Fibroblast of pulmonary artery (primary cell): ENCODE measurements around the gene FRMPD4.

ENCODE experiments used
- DNase-seq: peaks from one replicate; pipeline ENCODE4 v3.0.0-alpha.2; 2010; ENCODE audit warnings: low read depth
- H3K4me3 ChIP-seq: replicated peaks from 2 replicates; pipeline ENCODE4 v1.5.1; 2011; ENCODE audit warnings: low read depth, mild to moderate bottlenecking, control low read depth, low read length, moderate library complexity
- TF ChIP-seq, protein P1 (sequence below): IDR thresholded peaks from 2 replicates; pipeline ENCODE4 v1.5.1; 2011; ENCODE audit warnings: mild to moderate bottlenecking, control low read depth, low read length, inconsistent platforms; ENCODE audit errors: missing control alignments

The FRMPD4 gene

DNA sequence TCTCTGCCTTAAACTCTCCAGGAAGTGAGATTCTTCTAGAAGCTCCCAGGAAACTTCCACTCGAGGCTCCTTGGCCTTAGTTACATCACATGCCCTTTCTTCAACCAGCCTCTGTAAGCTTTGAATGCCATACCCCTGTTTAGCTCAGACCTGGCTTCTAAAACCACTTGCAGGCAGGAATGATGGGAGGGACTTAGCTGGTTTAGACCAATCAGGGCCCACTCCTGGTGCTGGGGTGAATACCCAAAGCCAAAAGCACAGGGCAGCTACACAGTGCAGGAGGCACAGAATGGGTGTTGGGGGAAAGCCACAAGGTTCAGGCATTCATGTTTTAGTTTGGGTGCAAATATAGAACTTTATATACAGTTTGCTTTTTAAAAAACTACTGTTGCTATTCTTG, 296.2 kb downstream of the FRMPD4 start:
- TF ChIP-seq, protein P1, sequence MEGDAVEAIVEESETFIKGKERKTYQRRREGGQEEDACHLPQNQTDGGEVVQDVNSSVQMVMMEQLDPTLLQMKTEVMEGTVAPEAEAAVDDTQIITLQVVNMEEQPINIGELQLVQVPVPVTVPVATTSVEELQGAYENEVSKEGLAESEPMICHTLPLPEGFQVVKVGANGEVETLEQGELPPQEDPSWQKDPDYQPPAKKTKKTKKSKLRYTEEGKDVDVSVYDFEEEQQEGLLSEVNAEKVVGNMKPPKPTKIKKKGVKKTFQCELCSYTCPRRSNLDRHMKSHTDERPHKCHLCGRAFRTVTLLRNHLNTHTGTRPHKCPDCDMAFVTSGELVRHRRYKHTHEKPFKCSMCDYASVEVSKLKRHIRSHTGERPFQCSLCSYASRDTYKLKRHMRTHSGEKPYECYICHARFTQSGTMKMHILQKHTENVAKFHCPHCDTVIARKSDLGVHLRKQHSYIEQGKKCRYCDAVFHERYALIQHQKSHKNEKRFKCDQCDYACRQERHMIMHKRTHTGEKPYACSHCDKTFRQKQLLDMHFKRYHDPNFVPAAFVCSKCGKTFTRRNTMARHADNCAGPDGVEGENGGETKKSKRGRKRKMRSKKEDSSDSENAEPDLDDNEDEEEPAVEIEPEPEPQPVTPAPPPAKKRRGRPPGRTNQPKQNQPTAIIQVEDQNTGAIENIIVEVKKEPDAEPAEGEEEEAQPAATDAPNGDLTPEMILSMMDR, result no peak
- no peak for DNase-seq
- no peak overlapping the region for H3K4me3 ChIP-seq

- no peak for DNase-seq
- TF ChIP-seq, protein P1, result no peak
- no peak overlapping the region for H3K4me3 ChIP-seq
Observed at GRCh38 chrX:12439416-12439815, 301.1 kb downstream of the FRMPD4 start.

GRCh38 chrX:12440246-12440645, 302.0 kb downstream of the FRMPD4 start:
- no peak for DNase-seq
- TF ChIP-seq, protein P1, result no peak
- no peak overlapping the region for H3K4me3 ChIP-seq

DNA sequence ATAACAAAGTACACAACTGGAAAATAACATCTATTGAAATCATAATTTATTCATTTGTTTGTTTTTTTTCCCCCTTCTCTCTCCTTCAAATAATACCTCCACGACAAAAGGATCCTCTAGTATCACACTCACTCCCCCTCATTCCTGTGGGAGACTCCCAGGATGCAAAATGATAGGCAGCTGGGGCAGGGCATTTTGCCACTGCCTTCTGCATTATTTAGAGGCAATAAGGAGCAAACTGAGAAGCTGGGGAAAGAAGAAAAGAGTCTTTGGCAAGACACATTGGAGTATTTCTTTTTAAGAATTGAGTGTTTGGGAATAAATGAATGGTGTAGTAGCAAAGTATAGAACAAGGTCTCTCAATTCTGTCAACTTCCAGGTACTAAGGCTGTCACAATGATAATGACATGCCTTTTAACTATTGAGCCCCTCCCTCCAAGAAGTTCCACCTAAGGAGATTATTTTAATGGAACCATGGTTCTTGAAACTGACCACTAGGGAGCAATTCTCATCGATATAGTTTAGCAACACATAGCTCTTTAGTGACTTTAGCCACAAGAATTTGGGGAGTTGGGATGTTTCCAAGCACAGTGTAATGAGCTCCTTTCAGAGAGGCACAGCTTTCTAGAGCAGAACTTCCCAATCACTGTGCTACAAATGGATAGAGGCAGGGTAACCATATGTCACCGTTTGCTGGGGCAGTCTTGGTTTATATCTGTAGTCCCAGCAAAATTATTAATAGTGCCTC, 303.3 kb downstream of the FRMPD4 start:
- no peak overlapping the region for H3K4me3 ChIP-seq
- DNase-seq, result peak; percentile 85
- TF ChIP-seq, protein P1, result peak; percentile 22

DNA sequence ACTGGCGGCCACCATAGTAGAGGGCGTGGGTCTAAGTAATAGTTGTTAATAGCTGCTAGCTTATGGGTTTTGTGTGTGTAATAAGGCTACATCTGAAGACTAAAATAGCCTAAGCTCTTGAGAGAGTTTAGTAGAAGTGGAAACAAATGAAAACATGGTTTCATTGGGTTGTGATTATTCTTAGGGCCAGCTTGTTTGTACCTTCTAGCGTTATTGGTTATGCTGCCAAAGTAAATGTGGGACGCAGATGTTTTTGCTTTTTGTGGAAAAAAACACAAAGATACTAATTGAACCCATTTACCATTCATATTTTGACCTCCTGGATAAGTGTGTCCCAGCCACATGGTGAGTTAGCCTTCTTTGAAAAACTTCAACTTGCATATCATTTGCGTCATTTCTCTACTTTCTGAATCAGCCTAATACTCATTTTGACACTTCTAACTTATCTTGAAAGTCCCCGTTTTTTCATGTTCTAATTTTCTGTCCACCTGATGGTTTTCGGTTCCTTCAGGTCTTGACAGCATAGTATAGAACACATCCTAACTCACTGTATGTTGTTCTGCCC, 305.3 kb downstream of the FRMPD4 start:
- H3K4me3 ChIP-seq, result no peak overlapping the region
- no peak for DNase-seq
- TF ChIP-seq, protein P1, result no peak

- no peak overlapping the region for H3K4me3 ChIP-seq
- TF ChIP-seq, protein P1, result no peak
- peak; percentile 55 for DNase-seq
Observed at GRCh38 chrX:12446342-12447075, 308.2 kb downstream of the FRMPD4 start.
